Right lobe of liver (tissue), 4 donors: ENCODE measurements around the gene ELFN1.

Experiments
- CTCF ChIP-seq, 4 donors: fragments of 200-600 bp in 3 of 4; fragments of 450-650 bp in 1 of 4; IDR thresholded peaks; one replicate each; pipeline versions ENCODE4 v1.5.1 to v1.8.0; 2016 to 2022; ENCODE audit warnings: antibody characterized with exemption in 4 of 4, mild to moderate bottlenecking in 2 of 4
- POLR2A ChIP-seq: fragments of 450-650 bp; IDR thresholded peaks from one replicate; pipeline ENCODE4 v1.6.1; 2017; ENCODE audit warnings: antibody characterized with exemption, mild to moderate bottlenecking
- donor health status: DM: no; HTN: no; CAD: no.
- donor health status: DM: no; HTN: no; CAD: no.
- donor health status: DM: no; HTN: yes; CAD: no.

GRCh38 chr7:1706721-1707613 is 36.9 kb downstream of the ELFN1 start:
- no peak for TF ChIP-seq POLR2A
- TF ChIP-seq CTCF (IDR thresholded peaks at IDR 0.05): no peak
